Neural cell (in vitro differentiated cells): Measurements from ENCODE around the gene EYS. TPM values are rescaled to one million over a fixed set of nuclear protein-coding genes. Genes with fewer than 3 reads are reported as not detected.

Experiments
- H2AFZ ChIP-seq: fragments of 200-600, 300-800 bp; sonication (generic), shearing (Covaris generic); 2 replicates; pipeline ENCODE4 v1.6.0; 2014; ENCODE audit warnings: low read depth, mild to moderate bottlenecking, antibody characterized with exemption, low read length, moderate library complexity
- H3F3A ChIP-seq: fragments of 200-600 bp; shearing (Covaris generic); 2 replicates; pipeline ENCODE4 v1.6.1; 2016; ENCODE audit warnings: mild to moderate bottlenecking, moderate library complexity, mixed read lengths, antibody characterized with exemption, low read length; ENCODE audit not compliant: insufficient read depth, poor library complexity, severe bottlenecking
- H3K27ac ChIP-seq: fragments of 200-600, 300-800 bp; sonication (generic), shearing (Covaris generic); 2 replicates; pipeline ENCODE4 v1.5.1; 2014; ENCODE audit warnings: mild to moderate bottlenecking, low read length, moderate library complexity
- H3K27me3 ChIP-seq: fragments of 300-800, 200-600 bp; sonication (generic), shearing (Covaris generic); 2 replicates; pipeline ENCODE4 v1.6.0; 2014; ENCODE audit warnings: mild to moderate bottlenecking, low read depth, low read length, moderate library complexity; ENCODE audit not compliant: insufficient read depth
- H3K36me3 ChIP-seq: fragments of 300-800, 200-600 bp; sonication (generic), shearing (Covaris generic); 2 replicates; pipeline ENCODE4 v1.5.1; 2014; ENCODE audit warnings: mild to moderate bottlenecking, antibody characterized with exemption, low read length, moderate library complexity; ENCODE audit not compliant: insufficient read depth
- H3K4me2 ChIP-seq: fragments of 300-800, 200-600 bp; sonication (generic), shearing (Covaris generic); 2 replicates; pipeline ENCODE4 v1.6.0; 2014; ENCODE audit warnings: mild to moderate bottlenecking, low read length
- H3K4me3 ChIP-seq: fragments of 300-800, 200-600 bp; sonication (generic), shearing (Covaris generic); 2 replicates; pipeline ENCODE4 v1.5.1; 2014; ENCODE audit warnings: mild to moderate bottlenecking, low read length, moderate library complexity
- H3K79me2 ChIP-seq: fragments of 200-600 bp; shearing (Covaris generic); replicated peaks from 2 replicates; pipeline ENCODE4 v1.6.0; 2014; ENCODE audit warnings: mild to moderate bottlenecking, low read length, moderate library complexity; ENCODE audit not compliant: insufficient read depth
- H3K9ac ChIP-seq: fragments of 300-800, 200-600 bp; sonication (generic), shearing (Covaris generic); 2 replicates; pipeline ENCODE4 v1.6.1; 2016; ENCODE audit warnings: mild to moderate bottlenecking, low read length, mixed read lengths
- H3K9me2 ChIP-seq: fragments of 200-600 bp; shearing (Covaris generic); 2 replicates; pipeline ENCODE4 v1.6.1; 2016; ENCODE audit warnings: mild to moderate bottlenecking, low read length, mixed read lengths; ENCODE audit not compliant: insufficient read depth
- H3K9me3 ChIP-seq: fragments of 200-600, 300-800 bp; sonication (generic), shearing (Covaris generic); 2 replicates; pipeline ENCODE4 v1.6.1; 2016; ENCODE audit warnings: mild to moderate bottlenecking, mixed run types, low read length, moderate library complexity, mixed read lengths
- H4K20me1 ChIP-seq: fragments of 200-600 bp; shearing (Covaris generic); 2 replicates; pipeline ENCODE4 v1.6.1; 2016; ENCODE audit warnings: mild to moderate bottlenecking, mixed run types; ENCODE audit not compliant: insufficient read depth
- EP300 ChIP-seq: fragments of 450-650 bp; conservative IDR thresholded peaks from 2 replicates; pipeline ENCODE4 v1.6.1; 2014; ENCODE audit warnings: antibody characterized with exemption, mild to moderate bottlenecking, moderate library complexity; ENCODE audit not compliant: poor library complexity, severe bottlenecking
- EZH2 ChIP-seq: fragments of 200-600, 300-800 bp; shearing (Covaris generic), sonication (generic); IDR thresholded peaks from 2 replicates; pipeline ENCODE4 v1.6.1; 2014; ENCODE audit warnings: antibody characterized with exemption, low read length, borderline replicate concordance, mild to moderate bottlenecking; ENCODE audit not compliant: insufficient read depth, poor library complexity, severe bottlenecking
- MXI1 ChIP-seq: fragments of 450-650 bp; conservative IDR thresholded peaks from 2 replicates; pipeline ENCODE4 v1.6.1; 2014; ENCODE audit warnings: antibody characterized with exemption, mild to moderate bottlenecking; ENCODE audit not compliant: poor library complexity, severe bottlenecking
- POLR2AphosphoS5 ChIP-seq: IDR thresholded peaks from 2 replicates; pipeline ENCODE4 v1.6.1; 2012
- RAD21 ChIP-seq: fragments of 450-650 bp; conservative IDR thresholded peaks from 2 replicates; pipeline ENCODE4 v1.6.1; 2014; ENCODE audit warnings: antibody characterized with exemption, mild to moderate bottlenecking, moderate library complexity
- SMC3 ChIP-seq: fragments of 450-650 bp; conservative IDR thresholded peaks from 2 replicates; pipeline ENCODE4 v1.6.1; 2014; ENCODE audit warnings: antibody characterized with exemption, mild to moderate bottlenecking, moderate library complexity; ENCODE audit not compliant: poor library complexity
- TAF1 ChIP-seq: IDR thresholded peaks from 2 replicates; pipeline ENCODE4 v1.6.1; 2012; ENCODE audit warnings: low read depth
- polyA plus RNA-seq: library from polyadenylated mRNA; depleted of rRNA; stranded (reverse); fragments of >200 nt; gene quantifications from 2 replicates; pipeline ENCODE4 v1.2.3, GENCODE V29; 2014
- TF ChIP-seq, protein P1 (sequence below): fragments of 450-650 bp; IDR thresholded peaks from 2 replicates; pipeline ENCODE4 v1.5.1; 2014; ENCODE audit warnings: antibody characterized with exemption, mild to moderate bottlenecking, moderate library complexity; ENCODE audit not compliant: poor library complexity, severe bottlenecking
- TF ChIP-seq, protein P2 (sequence below): IDR thresholded peaks from 2 replicates; pipeline ENCODE4 v1.6.1; 2012; ENCODE audit warnings: borderline replicate concordance

Gene EYS
- polyA plus RNA-seq, 1 donor from 2014 or later: 0.38 TPM

DNA sequence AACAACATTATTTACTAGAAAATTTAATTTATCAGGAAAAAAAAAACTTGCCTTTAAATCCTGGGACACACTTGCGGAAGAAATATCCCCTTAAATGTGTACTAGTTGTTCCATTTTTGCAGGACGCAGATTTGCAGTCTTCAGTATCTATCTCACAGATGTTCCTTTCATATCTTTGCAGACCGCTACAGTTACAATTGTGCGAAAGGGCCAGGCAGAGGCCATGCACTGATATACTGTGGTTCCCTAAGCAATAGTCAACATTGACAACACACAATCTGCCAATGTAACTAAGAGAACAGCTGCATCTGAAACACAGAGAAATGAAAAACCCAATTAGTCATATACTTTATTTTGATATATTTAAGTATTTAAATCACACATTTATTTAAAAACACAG is 411.2 kb downstream of the EYS start:
- H3K4me3 ChIP-seq: no peak overlapping the region
- no peaks in the 10 kb centered on the region for H3K9me2 ChIP-seq
- no peak overlapping the region for H3K27ac ChIP-seq
- no peak overlapping the region for H2AFZ ChIP-seq
- no peak overlapping the region for H3K9ac ChIP-seq
- H3K27me3 ChIP-seq: no peaks in the 10 kb centered on the region
- no peak overlapping the region for H3K4me2 ChIP-seq
- no peaks in the 10 kb centered on the region for H3K36me3 ChIP-seq
- no peaks in the 10 kb centered on the region for H3K9me3 ChIP-seq
- H3K79me2 ChIP-seq: no peaks in the 10 kb centered on the region
- no peaks in the 10 kb centered on the region for H4K20me1 ChIP-seq
- no peaks in the 10 kb centered on the region for H3F3A ChIP-seq
- TF ChIP-seq POLR2AphosphoS5 (no peak), MXI1 (no peak), RAD21 (no peak), TAF1 (no peak), SMC3 (no peak)
- TF ChIP-seq, protein P1, sequence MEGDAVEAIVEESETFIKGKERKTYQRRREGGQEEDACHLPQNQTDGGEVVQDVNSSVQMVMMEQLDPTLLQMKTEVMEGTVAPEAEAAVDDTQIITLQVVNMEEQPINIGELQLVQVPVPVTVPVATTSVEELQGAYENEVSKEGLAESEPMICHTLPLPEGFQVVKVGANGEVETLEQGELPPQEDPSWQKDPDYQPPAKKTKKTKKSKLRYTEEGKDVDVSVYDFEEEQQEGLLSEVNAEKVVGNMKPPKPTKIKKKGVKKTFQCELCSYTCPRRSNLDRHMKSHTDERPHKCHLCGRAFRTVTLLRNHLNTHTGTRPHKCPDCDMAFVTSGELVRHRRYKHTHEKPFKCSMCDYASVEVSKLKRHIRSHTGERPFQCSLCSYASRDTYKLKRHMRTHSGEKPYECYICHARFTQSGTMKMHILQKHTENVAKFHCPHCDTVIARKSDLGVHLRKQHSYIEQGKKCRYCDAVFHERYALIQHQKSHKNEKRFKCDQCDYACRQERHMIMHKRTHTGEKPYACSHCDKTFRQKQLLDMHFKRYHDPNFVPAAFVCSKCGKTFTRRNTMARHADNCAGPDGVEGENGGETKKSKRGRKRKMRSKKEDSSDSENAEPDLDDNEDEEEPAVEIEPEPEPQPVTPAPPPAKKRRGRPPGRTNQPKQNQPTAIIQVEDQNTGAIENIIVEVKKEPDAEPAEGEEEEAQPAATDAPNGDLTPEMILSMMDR: no peak

DNA sequence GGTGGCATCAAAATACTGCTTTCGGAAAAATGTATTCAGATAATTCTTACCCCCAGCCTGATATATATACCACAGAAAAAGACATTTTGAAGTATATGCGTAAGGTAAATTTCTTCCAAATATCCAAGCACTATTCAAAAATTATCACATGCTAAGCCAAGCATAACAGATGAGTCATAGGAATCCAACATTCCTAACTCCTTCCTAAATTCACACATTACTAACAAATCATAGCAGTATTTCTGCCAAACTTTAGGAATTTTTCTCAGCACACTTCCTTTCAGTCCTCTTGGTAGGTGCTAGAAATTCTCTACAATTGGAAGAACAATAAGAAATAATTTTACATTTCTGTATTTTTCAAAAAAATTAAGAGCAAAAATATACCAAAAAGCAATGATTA is 417.5 kb downstream of the EYS start:
- H3K79me2 ChIP-seq: no peaks in the 10 kb centered on the region
- no peaks in the 10 kb centered on the region for H3K9me2 ChIP-seq
- no peaks in the 10 kb centered on the region for H3K27me3 ChIP-seq
- no peak overlapping the region for H3K27ac ChIP-seq
- no peak overlapping the region for H3K4me2 ChIP-seq
- TF ChIP-seq TAF1: no peak
- no peak for TF ChIP-seq MXI1
- no peak for TF ChIP-seq EZH2
- TF ChIP-seq, protein P1: no peak
- no peak for TF ChIP-seq SMC3
- TF ChIP-seq, protein P2, sequence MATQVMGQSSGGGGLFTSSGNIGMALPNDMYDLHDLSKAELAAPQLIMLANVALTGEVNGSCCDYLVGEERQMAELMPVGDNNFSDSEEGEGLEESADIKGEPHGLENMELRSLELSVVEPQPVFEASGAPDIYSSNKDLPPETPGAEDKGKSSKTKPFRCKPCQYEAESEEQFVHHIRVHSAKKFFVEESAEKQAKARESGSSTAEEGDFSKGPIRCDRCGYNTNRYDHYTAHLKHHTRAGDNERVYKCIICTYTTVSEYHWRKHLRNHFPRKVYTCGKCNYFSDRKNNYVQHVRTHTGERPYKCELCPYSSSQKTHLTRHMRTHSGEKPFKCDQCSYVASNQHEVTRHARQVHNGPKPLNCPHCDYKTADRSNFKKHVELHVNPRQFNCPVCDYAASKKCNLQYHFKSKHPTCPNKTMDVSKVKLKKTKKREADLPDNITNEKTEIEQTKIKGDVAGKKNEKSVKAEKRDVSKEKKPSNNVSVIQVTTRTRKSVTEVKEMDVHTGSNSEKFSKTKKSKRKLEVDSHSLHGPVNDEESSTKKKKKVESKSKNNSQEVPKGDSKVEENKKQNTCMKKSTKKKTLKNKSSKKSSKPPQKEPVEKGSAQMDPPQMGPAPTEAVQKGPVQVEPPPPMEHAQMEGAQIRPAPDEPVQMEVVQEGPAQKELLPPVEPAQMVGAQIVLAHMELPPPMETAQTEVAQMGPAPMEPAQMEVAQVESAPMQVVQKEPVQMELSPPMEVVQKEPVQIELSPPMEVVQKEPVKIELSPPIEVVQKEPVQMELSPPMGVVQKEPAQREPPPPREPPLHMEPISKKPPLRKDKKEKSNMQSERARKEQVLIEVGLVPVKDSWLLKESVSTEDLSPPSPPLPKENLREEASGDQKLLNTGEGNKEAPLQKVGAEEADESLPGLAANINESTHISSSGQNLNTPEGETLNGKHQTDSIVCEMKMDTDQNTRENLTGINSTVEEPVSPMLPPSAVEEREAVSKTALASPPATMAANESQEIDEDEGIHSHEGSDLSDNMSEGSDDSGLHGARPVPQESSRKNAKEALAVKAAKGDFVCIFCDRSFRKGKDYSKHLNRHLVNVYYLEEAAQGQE: no peak
- no peak for TF ChIP-seq POLR2AphosphoS5
- no peak for TF ChIP-seq EP300
- no peak for TF ChIP-seq RAD21
- H2AFZ ChIP-seq: no peak overlapping the region
- H3K4me3 ChIP-seq: no peak overlapping the region
- H3K36me3 ChIP-seq: no peaks in the 10 kb centered on the region
- no peaks in the 10 kb centered on the region for H3F3A ChIP-seq
- no peaks in the 10 kb centered on the region for H3K9me3 ChIP-seq
- H3K9ac ChIP-seq: no peak overlapping the region
- H4K20me1 ChIP-seq: no peaks in the 10 kb centered on the region
